NCI-H446 (cell line): ENCODE measurements around the gene CD99L2.
"Not testable (repeated sequence)": the region's sequence is repeated elsewhere in the genome, so short reads cannot be mapped to it uniquely, and the experiment has no call there.

Experiments used
- DNase-seq, 2 experiments: peaks; one replicate each; lab custom pipeline; 2025; lab: John Stamatoyannopoulos, UW

CD99L2 gene

GRCh38 chrX:150854856-150855255, 43.6 kb downstream of the CD99L2 start:
- peak in 1 of 2 experiments; percentile 6 for DNase-seq

DNA sequence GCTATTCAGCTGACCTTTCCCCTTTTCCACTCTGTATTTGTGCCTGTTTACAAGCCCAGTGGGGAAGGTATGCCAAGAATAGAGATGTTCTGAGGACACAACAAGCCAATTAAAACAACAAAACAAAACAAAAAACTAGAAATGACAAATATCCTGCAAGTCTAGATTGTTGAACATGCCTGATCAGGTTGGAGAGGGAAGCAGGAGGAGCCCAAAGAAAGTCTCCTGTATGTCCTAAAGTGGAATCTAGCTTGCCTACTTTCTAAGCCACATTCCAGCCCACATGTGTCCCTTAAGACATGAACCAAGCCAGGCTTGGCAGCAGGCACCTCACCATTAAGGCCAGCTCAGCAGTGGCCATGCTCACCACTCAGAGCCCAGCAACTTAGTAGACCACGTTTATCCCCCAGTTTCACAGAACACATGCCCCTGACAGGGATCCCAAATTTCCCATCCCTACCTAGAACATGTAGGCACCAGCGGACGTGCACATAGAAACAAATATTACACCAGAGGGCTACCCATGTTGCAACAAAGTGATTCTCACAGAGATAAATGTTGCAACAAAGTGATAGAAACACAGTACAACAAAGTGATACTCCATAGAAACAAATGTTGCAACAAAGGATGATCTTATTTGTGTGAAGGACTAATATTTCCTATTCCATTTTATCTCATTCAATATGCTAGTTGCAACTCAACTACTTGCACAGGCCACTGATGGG, 48.3 kb downstream of the CD99L2 start:
- DNase-seq = no peak

DNA sequence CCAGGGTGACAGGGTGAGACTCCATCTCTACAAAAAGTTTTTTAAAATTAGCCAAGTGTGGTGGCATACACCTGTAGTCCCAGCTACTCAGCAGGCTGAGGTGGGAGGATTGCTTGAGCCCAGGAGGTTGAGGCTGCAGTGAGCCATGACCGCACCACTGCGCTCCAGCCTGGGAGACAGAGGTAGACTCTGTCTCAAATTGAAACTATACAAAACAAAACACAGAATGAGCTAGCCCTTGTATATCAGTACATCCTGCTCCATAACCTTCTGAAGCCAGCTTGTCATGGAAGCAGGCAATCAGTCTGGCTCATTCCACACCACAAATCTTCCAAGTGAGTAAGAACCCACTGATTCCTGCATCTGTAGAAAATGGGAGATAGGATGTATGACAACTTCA, 49.0 kb downstream of the CD99L2 start:
- no peak for DNase-seq

- DNase-seq = no peak
Measured at GRCh38 chrX:150848914-150849365, 49.5 kb downstream of the CD99L2 start.

GRCh38 chrX:150847088-150847487, 51.4 kb downstream of the CD99L2 start:
- DNase-seq = no peak

DNA sequence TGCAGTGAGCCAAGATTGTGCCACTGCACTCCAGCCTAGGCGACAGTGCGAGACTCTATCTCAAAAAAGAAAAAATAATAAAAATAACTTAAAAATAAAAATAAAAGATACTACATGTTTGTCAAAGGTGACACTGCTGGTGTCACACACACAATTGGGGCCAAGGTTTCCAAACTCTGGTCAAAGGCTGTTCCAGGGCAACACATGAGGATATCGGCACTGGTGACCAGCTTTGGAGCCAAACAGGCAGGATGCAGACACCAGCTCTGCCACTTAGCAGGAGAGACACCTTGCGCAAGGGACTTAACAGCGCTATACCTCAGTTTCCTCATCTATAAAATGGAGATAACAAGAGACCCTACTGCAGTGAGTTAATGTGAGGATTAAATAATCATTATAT, 52.3 kb downstream of the CD99L2 start:
- no peak for DNase-seq

DNA sequence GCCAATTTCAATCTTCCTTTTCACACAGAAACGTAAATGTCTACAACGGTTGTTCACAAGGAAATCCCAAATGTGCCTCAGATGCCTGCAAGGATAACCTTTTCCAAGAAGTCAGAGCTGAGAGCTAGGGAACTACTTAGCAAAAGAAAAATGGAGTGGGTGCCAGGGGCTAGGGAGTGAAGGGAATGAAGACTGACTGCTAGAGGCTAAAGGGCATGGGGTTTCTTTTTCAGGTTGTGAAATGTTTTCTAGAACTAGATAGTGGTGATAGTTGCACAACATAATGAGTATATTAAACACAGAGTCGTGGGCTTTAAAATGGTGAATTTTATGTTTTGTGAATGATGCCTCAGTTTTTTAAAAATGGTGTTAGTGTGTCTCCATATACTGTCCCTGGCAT, 53.4 kb downstream of the CD99L2 start:
- DNase-seq = no peak

DNA sequence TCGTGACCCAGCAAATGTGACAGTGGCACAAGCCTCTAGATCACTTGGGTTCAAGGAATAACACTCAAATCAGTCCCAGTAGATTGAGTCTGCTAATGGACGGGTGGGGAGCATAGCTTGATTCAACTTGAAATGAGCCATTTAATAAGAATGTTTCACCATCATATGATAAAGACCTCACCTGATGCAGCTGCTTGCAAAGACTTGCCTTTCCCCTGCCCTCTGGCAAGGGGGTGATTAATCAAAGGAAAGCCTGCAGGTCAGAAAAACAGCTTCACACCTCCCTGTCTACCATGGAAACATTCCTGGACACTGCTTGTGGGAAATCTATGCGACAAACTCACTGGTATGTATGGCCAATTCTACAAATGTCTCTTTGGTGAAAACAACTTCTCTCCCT, 54.5 kb downstream of the CD99L2 start:
- DNase-seq = no peak

- no peak for DNase-seq
Measured at GRCh38 chrX:150842198-150842685, 56.2 kb downstream of the CD99L2 start.

- DNase-seq = no peak
Measured at GRCh38 chrX:150841456-150842197, 56.8 kb downstream of the CD99L2 start.

GRCh38 chrX:150837845-150838244, 60.6 kb downstream of the CD99L2 start:
- no peak for DNase-seq

GRCh38 chrX:150834695-150835094, 63.8 kb downstream of the CD99L2 start:
- no peak for DNase-seq

- DNase-seq = no peak
Measured at GRCh38 chrX:150833454-150834056, 64.9 kb downstream of the CD99L2 start.

GRCh38 chrX:150831863-150832262, 66.6 kb downstream of the CD99L2 start:
- DNase-seq = no peak

DNA sequence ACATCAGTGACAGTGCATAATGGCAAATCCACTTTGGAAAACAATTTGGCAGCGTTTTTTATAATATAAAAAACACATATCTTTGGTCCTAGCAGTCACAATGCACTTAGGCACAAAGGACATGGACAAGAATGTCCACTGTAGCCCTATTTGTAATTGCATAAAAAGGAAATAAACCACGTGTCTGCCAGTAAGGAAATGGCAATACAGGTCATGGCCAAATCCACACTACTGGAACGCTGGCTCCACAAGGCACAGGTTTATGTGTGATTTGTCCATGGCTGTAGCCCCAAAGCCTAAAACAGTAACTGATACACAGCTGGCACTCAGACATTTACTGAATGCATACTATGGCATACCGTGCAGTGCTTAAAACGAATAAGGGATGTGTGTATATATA, 69.7 kb downstream of the CD99L2 start:
- no peak for DNase-seq

DNA sequence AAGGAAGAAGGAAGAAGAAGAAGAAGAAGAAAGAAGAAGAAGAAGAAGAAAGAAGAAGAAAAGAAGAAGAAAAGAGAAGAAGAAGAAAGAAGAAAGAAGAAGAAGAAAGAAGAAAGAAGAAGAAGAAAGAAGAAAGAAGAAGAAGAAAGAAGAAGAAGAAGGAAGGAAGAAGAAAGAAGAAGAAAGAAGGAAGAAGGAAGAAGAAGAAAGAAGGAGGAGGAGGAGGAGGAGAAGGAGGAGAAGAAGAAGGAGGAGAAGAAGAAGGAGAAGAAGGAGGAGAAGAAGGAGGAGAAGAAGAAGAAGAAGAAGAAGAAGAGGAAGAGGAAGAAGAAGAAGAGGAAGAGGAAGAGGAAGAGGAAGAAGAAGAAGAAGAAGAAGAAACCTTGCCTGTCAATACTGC, 74.1 kb downstream of the CD99L2 start:
- not testable (repeated sequence) for DNase-seq

DNA sequence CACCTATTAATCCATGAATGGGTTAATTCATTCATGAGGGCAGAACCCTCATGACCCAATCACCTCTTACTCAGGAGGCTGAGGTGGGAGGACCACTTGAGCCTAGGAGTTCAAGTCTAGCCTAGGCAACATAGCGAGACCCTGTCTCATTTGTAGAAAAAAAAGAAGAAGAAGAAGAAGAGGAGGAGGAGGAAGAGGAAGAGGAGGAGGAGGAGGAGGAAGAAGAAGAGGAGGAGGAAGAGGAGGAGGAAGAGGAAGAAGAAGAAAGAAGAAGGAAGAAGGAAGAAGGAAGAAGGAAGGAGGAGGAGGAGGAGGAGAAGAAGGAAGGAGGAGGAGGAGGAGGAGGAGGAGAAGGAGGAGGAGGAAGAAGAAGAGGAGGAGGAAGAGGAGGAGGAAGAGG, 74.6 kb downstream of the CD99L2 start:
- DNase-seq = not testable (repeated sequence)

DNA sequence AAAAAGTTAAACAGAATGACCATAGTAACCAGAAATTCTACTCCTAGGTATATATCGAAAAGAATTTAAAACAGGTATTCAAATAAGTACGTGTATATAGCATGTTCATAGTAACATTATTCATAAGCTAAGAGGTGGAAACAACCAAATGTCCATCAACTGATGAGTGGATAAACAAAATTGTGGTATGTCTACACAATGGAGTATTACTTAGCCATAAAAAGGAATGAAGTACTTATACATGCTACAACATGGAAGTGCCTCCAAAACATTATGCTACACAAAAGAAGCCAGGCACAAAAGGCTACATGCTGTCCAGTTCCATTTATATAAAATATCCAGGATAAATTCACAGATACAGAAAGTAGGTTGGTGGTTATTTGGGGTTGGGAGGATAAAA, 76.5 kb downstream of the CD99L2 start:
- no peak for DNase-seq

DNA sequence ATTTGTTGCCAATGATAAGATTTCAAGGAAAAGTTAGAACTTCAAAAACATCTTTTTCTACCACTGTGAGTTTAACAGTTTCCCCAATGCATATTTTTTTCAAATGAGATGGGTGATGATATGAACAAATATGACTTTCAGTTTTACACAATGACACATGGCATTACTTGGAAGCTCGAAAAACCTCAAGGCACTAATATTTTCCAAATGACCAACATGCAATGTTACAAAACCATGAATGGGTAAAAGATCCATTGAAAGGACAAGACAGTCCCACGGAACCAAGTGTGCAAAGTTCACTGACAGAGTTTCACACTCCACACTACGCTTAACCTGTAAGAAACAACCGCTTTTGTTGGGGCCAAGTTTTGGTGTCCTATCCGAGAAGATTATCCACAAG, 84.5 kb downstream of the CD99L2 start:
- DNase-seq = no peak

DNA sequence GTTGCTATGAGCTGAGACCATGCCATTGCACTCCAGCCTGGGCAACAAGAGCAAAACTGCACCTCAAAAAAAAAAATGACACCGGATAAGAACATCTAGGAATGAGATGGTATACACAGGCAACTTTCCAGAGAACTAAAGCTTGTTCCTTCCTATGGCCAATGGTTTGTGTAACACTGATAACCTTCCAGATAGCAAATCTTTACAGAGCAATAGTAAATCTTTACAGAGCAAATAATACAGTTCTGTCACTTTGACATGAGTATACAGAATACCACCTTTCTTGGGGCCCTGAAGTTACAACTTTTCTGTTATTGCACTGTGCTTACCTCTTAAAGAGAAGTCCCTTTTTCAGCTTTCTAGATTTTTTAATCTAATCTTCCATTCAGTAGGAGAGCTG, 91.6 kb downstream of the CD99L2 start:
- DNase-seq = no peak

DNA sequence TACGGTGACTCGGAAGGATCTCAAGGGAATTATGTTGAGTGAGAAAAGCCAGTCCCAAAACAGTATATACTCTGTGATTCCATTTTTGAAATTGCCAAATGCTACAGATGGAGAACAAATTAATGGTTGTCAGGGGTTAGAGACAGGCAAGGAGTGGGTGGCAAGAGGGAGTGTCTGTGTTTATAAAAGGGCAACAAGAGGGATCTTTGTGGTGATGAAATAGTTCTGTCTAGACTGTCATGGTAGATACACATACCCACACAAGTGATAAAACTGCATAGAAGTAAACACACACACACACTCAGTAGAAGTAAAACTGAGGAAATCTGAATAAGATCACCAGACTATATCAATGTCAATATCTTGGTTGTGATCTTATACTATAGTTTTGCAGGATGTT, 92.7 kb downstream of the CD99L2 start:
- no peak for DNase-seq

GRCh38 chrX:150792949-150793527, 105.4 kb downstream of the CD99L2 start:
- DNase-seq = no peak

DNA sequence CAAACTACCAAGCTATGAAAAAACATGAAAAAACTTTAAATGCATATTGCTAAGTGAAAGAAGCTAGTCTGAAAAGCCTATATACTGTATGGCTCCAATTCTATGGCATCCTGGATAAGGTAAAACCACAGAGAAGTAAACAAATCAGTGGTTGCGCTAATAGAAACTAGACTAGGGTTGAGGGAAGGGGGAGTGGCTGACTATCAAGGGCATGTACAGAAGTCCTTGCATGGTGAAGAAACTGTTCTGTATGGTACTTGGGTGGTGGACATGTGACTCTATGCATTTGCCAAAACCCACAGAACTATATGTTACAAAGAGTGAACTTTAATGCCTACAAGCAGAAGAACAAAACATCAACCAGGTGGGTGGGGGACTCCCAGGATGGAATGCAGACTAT, 108.4 kb downstream of the CD99L2 start:
- no peak for DNase-seq
